ENCODE data around the gene MYOG.

MYOG gene

GRCh38 chr1:203098445-203098844 lies 12.6 kb upstream of the MYOG start:
- TF ChIP-seq CTCF (IDR thresholded peaks at IDR 0.05; ENCODE audit: low read depth, low read length): no peak
- no peak overlapping the region for H3K4me3 ChIP-seq (replicated peaks in 1 of 2; ENCODE audit: low read depth in 2 of 2, low read length in 2 of 2)
- DNase-seq (ENCODE audit: low read depth in 2 of 2): no peak

GRCh38 chr1:203097001-203097400 lies 11.2 kb upstream of the MYOG start:
- no peak for TF ChIP-seq CTCF (IDR thresholded peaks at IDR 0.05; ENCODE audit: low read depth, low read length)
- DNase-seq (ENCODE audit: low read depth in 2 of 2): no peak
- no peak overlapping the region for H3K4me3 ChIP-seq (replicated peaks in 1 of 2; ENCODE audit: low read depth in 2 of 2, low read length in 2 of 2)

- no peak for DNase-seq (ENCODE audit: low read depth in 2 of 2)
- no peak for TF ChIP-seq CTCF (IDR thresholded peaks at IDR 0.05; ENCODE audit: low read depth, low read length)
- no peak overlapping the region for H3K4me3 ChIP-seq (replicated peaks in 1 of 2; ENCODE audit: low read depth in 2 of 2, low read length in 2 of 2)
Measured at GRCh38 chr1:203096566-203096965, 10.8 kb upstream of the MYOG start.

DNA sequence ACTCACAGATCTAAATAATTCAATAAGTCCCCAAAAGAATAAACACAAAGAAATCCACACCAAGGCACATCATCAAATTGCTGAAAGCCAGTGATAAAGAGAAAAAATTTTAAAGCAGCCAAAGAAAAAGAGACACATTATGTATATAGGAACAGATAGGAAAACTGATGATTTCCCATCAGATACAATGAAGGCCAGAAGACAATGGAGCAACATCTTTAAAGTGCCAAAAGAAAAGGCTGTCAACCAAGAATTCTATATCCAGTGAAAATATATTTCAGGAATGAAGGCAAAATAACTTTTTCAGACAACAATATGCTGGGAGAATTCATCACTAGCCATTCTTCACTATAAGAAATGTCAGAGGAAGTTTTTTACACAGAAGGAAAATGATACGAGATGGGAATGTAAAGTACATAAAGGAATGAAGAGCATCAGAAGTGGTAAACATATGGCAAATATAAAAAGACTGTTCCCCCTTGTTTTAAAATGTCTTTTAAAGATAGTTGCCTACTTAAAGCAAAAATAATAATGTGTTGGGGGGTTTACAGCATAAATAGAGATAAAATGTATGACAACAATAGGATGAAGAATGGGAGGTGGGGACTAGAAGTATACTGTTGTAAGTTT lies 9.4 kb upstream of the MYOG start:
- no peak for TF ChIP-seq CTCF (IDR thresholded peaks at IDR 0.05; ENCODE audit: low read depth, low read length)
- H3K4me3 ChIP-seq (replicated peaks in 1 of 2; ENCODE audit: low read depth in 2 of 2, low read length in 2 of 2): no peak overlapping the region
- no peak for DNase-seq (ENCODE audit: low read depth in 2 of 2)

GRCh38 chr1:203093754-203094410 lies 8.1 kb upstream of the MYOG start:
- H3K4me3 ChIP-seq (replicated peaks in 1 of 2; ENCODE audit: low read depth in 2 of 2, low read length in 2 of 2): no peak overlapping the region
- no peak for TF ChIP-seq CTCF (IDR thresholded peaks at IDR 0.05; ENCODE audit: low read depth, low read length)
- DNase-seq (ENCODE audit: low read depth in 2 of 2): no peak

- no peak for DNase-seq (ENCODE audit: low read depth in 2 of 2)
- TF ChIP-seq CTCF (IDR thresholded peaks at IDR 0.05; ENCODE audit: low read depth, low read length): no peak
- no peak overlapping the region for H3K4me3 ChIP-seq (replicated peaks in 1 of 2; ENCODE audit: low read depth in 2 of 2, low read length in 2 of 2)
Measured at GRCh38 chr1:203091761-203092330, 6.0 kb upstream of the MYOG start.
